SK-N-SH (cell line): ENCODE data around the gene CCT4. TPM values are rescaled to one million over a fixed set of nuclear protein-coding genes. Genes with fewer than 3 reads are reported as not detected.
"Not testable (repeated sequence)": the region's sequence is repeated elsewhere in the genome, so short reads cannot be mapped to it uniquely, and the experiment has no call there.

Experiments
- CTCF ChIA-PET: fragments of 300-600, 350-600 bp; formaldehyde crosslinking; extraction: SDS; loops from one replicate; lab custom pipeline; 2021; lab: Yijun Ruan, JAX
- POLR2A ChIA-PET: fragments of 350-600 bp; sonication (Branson Sonifier 250); formaldehyde crosslinking; extraction: SDS; loops from one replicate; lab custom pipeline; 2020; ENCODE audit warnings: antibody characterized with exemption, inconsistent platforms; lab: Yijun Ruan, JAX
- DNase-seq: peaks from one replicate; pipeline ENCODE4 v3.0.0; 2012
- H2AFZ ChIP-seq: fragments of 200-600 bp; sonication (generic); 2 replicates; pipeline ENCODE4 v1.8.1; 2016; ENCODE audit warnings: antibody characterized with exemption, mild to moderate bottlenecking, low read depth
- H3F3A ChIP-seq: fragments of 200-600 bp; sonication (generic); replicated peaks from 2 replicates; pipeline ENCODE3; 2016; ENCODE audit warnings: antibody characterized with exemption, mild to moderate bottlenecking; ENCODE audit not compliant: insufficient read depth
- H3K27ac ChIP-seq, 2 experiments: fragments of 200-500 bp in 1 of 2; fragments of 200-600 bp in 1 of 2; sonication (Bioruptor generic) in 1 of 2; sonication (generic), shearing (Covaris generic) in 1 of 2; 2 replicates each; pipeline versions ENCODE4 v1.5.1 to v1.6.1; 2014 to 2016; ENCODE audit warnings: low read depth in 2 of 2, inconsistent platforms in 1 of 2, low read length in 1 of 2, mild to moderate bottlenecking in 1 of 2, mixed read lengths in 1 of 2
- H3K27me3 ChIP-seq: fragments of 200-600 bp; sonication (generic), shearing (Covaris generic); 2 replicates; pipeline ENCODE4 v1.6.1; 2016; ENCODE audit warnings: mixed run types; ENCODE audit not compliant: insufficient read depth
- H3K36me3 ChIP-seq, 2 experiments: fragments of 200-500 bp in 1 of 2; fragments of 200-600 bp in 1 of 2; sonication (Bioruptor generic) in 1 of 2; sonication (generic) in 1 of 2; replicated peaks in 1 of 2; 2 replicates each; pipeline versions ENCODE3 to v1.5.1; 2014 to 2016; ENCODE audit warnings: low read length in 1 of 2, mild to moderate bottlenecking in 1 of 2; ENCODE audit not compliant: insufficient read depth in 2 of 2, control insufficient read depth in 1 of 2
- H3K4me1 ChIP-seq, 2 experiments: fragments of 200-500 bp in 1 of 2; fragments of 200-600 bp in 1 of 2; sonication (Bioruptor generic) in 1 of 2; sonication (generic), shearing (Covaris generic) in 1 of 2; 2 replicates each; pipeline versions ENCODE4 v1.5.1 to v1.6.1; 2014 to 2016; ENCODE audit warnings: low read depth in 1 of 2, low read length in 1 of 2, mixed run types in 1 of 2; ENCODE audit not compliant: insufficient read depth in 2 of 2, control insufficient read depth in 1 of 2
- H3K4me2 ChIP-seq: fragments of 200-600 bp; sonication (generic), shearing (Covaris generic); 2 replicates; pipeline ENCODE4 v1.6.1; 2017; ENCODE audit warnings: mixed run types
- H3K4me3 ChIP-seq, 2 experiments: fragments of 200-500 bp in 1 of 2; fragments of 200-600 bp in 1 of 2; sonication (Bioruptor generic) in 1 of 2; sonication (generic), shearing (Covaris generic) in 1 of 2; 2 replicates each; pipeline versions ENCODE4 v1.5.1 to v1.8.1; 2014 to 2016; ENCODE audit warnings: low read depth in 2 of 2, inconsistent platforms in 1 of 2, low read length in 1 of 2, mild to moderate bottlenecking in 1 of 2, mixed read lengths in 1 of 2, moderate library complexity in 1 of 2
- H3K79me2 ChIP-seq: fragments of 200-600 bp; sonication (generic); 2 replicates; pipeline ENCODE4 v1.8.1; 2017; ENCODE audit warnings: mild to moderate bottlenecking; ENCODE audit not compliant: insufficient read depth
- H3K9ac ChIP-seq: fragments of 200-600 bp; sonication (generic); 2 replicates; pipeline ENCODE4 v1.6.1; 2017; ENCODE audit warnings: mixed run types
- H3K9me2 ChIP-seq: fragments of 200-600 bp; sonication (generic); 2 replicates; pipeline ENCODE4 v1.6.1; 2017; ENCODE audit warnings: mixed run types
- H3K9me3 ChIP-seq: fragments of 200-600 bp; sonication (generic); 2 replicates; pipeline ENCODE4 v1.6.1; 2017; ENCODE audit warnings: mixed run types, mild to moderate bottlenecking, moderate library complexity
- H4K20me1 ChIP-seq: fragments of 200-600 bp; sonication (generic); 2 replicates; pipeline ENCODE4 v1.6.1; 2017; ENCODE audit warnings: mild to moderate bottlenecking, mixed run types; ENCODE audit not compliant: insufficient read depth
- CHD2 ChIP-seq: fragments of 150-350 bp; IDR thresholded peaks from 2 replicates; pipeline ENCODE4 v1.6.1; 2018; ENCODE audit warnings: low read length; ENCODE audit not compliant: partially characterized antibody
- ELF1 ChIP-seq: IDR thresholded peaks from 2 replicates; pipeline ENCODE4 v1.4.0; 2012
- EP300 ChIP-seq, 2 experiments: IDR thresholded peaks; 2 replicates each; pipeline versions ENCODE4 v1.4.0 to v1.6.1; 2012; ENCODE audit warnings: borderline replicate concordance in 1 of 2, low read depth in 1 of 2, low read length in 1 of 2
- FOXM1 ChIP-seq: IDR thresholded peaks from 2 replicates; pipeline ENCODE4 v1.4.0; 2012; ENCODE audit warnings: low read depth, mild to moderate bottlenecking
- GABPA ChIP-seq: IDR thresholded peaks from 2 replicates; pipeline ENCODE4 v1.4.0; 2012; ENCODE audit warnings: low read depth, mild to moderate bottlenecking
- GATA2 ChIP-seq: sonication (generic); formaldehyde crosslinking; IDR thresholded peaks from 2 replicates; pipeline ENCODE4 v1.5.0; 2020; ENCODE audit warnings: mild to moderate bottlenecking, missing genetic modification reagents
- IRF3 ChIP-seq: fragments of 150-350 bp; IDR thresholded peaks from 2 replicates; pipeline ENCODE4 v1.6.1; 2016; ENCODE audit warnings: mild to moderate bottlenecking, low read depth, low read length
- MXI1 ChIP-seq: IDR thresholded peaks from 2 replicates; pipeline ENCODE4 v1.6.1; 2012; ENCODE audit warnings: mild to moderate bottlenecking, low read depth, low read length, improper control_type of control experiment
- NRF1 ChIP-seq: IDR thresholded peaks from 2 replicates; pipeline ENCODE4 v1.6.1; 2012; ENCODE audit warnings: low read depth, mild to moderate bottlenecking, low read length
- RAD21 ChIP-seq: IDR thresholded peaks from 2 replicates; pipeline ENCODE4 v1.6.1; 2012; ENCODE audit warnings: mild to moderate bottlenecking, low read length
- RFX5 ChIP-seq: IDR thresholded peaks from 2 replicates; pipeline ENCODE4 v1.6.1; 2012; ENCODE audit warnings: mild to moderate bottlenecking, improper control_type of control experiment, low read length
- RXRA ChIP-seq: IDR thresholded peaks from 2 replicates; pipeline ENCODE4 v1.4.0; 2012; ENCODE audit warnings: low read depth, mild to moderate bottlenecking, borderline replicate concordance
- SMC3 ChIP-seq: IDR thresholded peaks from 2 replicates; pipeline ENCODE4 v1.6.1; 2012; ENCODE audit warnings: low read depth, low read length, improper control_type of control experiment
- TAF1 ChIP-seq: IDR thresholded peaks from 2 replicates; pipeline ENCODE4 v1.6.1; 2012; ENCODE audit warnings: low read depth, mild to moderate bottlenecking, low read length, moderate library complexity, borderline replicate concordance
- TCF12 ChIP-seq: IDR thresholded peaks from 2 replicates; pipeline ENCODE4 v1.4.0; 2012
- TEAD4 ChIP-seq: IDR thresholded peaks from 2 replicates; pipeline ENCODE4 v1.4.0; 2012; ENCODE audit warnings: mild to moderate bottlenecking, borderline replicate concordance; ENCODE audit not compliant: insufficient read depth
- USF1 ChIP-seq: IDR thresholded peaks from 2 replicates; pipeline ENCODE4 v1.4.0; 2012; ENCODE audit warnings: low read depth, borderline replicate concordance
- ZBTB33 ChIP-seq: IDR thresholded peaks from 2 replicates; pipeline ENCODE4 v1.4.0; 2012; ENCODE audit warnings: low read depth, borderline replicate concordance
- WGBS: methylation state at CpG from one replicate; pipeline ENCODE4 v1.1.6; 2017; ENCODE audit warnings: low lambda C conversion rate; 5-methylcytosine and 5-hydroxymethylcytosine counted together
- polyA plus RNA-seq, 3 experiments: library from polyadenylated mRNA; depleted of rRNA; stranded (reverse); fragments of >200 nt; gene quantifications; 2 replicates each; pipeline ENCODE4 v1.2.3, GENCODE V29; 2012
- TF ChIP-seq, protein P1 (sequence below): IDR thresholded peaks from 2 replicates; pipeline ENCODE4; 2012

Gene CCT4
- polyA plus RNA-seq, 1 of the 3 experiments (the other 2 are of a cell fraction), result 75.0 TPM

DNA sequence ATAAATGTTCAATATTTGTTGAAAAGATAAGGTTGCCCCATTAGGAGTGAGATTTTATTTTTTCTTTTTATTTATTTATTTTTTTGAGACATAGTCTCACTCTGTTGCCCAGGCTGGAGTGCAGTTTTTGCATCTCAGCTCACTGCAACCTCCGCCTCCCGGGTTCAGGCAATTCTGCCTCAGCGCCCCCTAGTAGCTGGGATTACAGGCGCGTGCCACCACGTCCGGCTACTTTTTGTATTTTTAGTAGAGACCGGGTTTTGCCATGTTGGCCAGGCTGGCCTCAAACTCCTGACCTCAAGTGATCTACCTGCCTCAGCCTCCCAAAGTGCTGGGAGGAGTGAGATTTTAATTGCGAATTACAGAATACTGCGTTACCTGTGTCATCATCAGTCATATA lies 37.2 kb downstream of the CCT4 start:
- DNase-seq, H3K9me3 ChIP-seq, POLR2A ChIA-PET, H3K27ac ChIP-seq, H4K20me1 ChIP-seq, H3K4me2 ChIP-seq, H3K9ac ChIP-seq, H3K27me3 ChIP-seq, H3K79me2 ChIP-seq, H3K36me3 ChIP-seq, H2AFZ ChIP-seq, H3F3A ChIP-seq, H3K4me1 ChIP-seq, H3K4me3 ChIP-seq, H3K9me2 ChIP-seq: not testable (repeated sequence)
- WGBS, result 96% methylated on average over 10 of the region's 10 CpGs
- CTCF ChIA-PET, result interaction anchor here (0.7 to 1.1 kb wide), 2 partner anchors 40 to 101 kb away, joined by 4 read pairs; no protein-coding TSS in a partner anchor

GRCh38 chr2:61845320-61845719 lies 43.1 kb downstream of the CCT4 start:
- POLR2A ChIA-PET, result interaction anchor here (1.2 kb wide), 1 partner anchor 9 kb away, joined by 3 read pairs; the partner anchor contains the start of gene FAM161A
- CTCF ChIA-PET, result interaction anchor here (1.7 kb wide), 1 partner anchor 9 kb away, joined by 3 read pairs; no protein-coding TSS in a partner anchor
- H2AFZ ChIP-seq, result no peak overlapping the region
- H3K27ac ChIP-seq, result no peak overlapping the region
- no peaks in the 10 kb centered on the region for H4K20me1 ChIP-seq
- H3K36me3 ChIP-seq, result peaks cover 3 to 9% of the 10 kb centered on the region in 2 experiments
- H3K9ac ChIP-seq, result no peak overlapping the region
- no peak overlapping the region for H3K4me3 ChIP-seq
- H3K4me1 ChIP-seq, result no peaks in the 10 kb centered on the region
- 84% methylated on average over 3 of the region's 3 CpGs for WGBS
- no peaks in the 10 kb centered on the region for H3K27me3 ChIP-seq
- H3K79me2 ChIP-seq, result no peaks in the 10 kb centered on the region
- H3K9me2 ChIP-seq, result no peaks in the 10 kb centered on the region
- no peak for DNase-seq
- no peak overlapping the region for H3K4me2 ChIP-seq
- no peaks in the 10 kb centered on the region for H3F3A ChIP-seq
- TF ChIP-seq RFX5 (no peak), ZBTB33 (no peak), CHD2 (no peak), USF1 (no peak), IRF3 (no peak), RXRA (no peak), FOXM1 (no peak), TAF1 (no peak), MXI1 (no peak), GATA2 (CRISPR knock-in tag) (no peak), RAD21 (no peak), TEAD4 (no peak), EP300 (IDR thresholded peaks at IDR 0.05; ENCODE audit: borderline replicate concordance in 1 of 2, low read depth in 1 of 2, low read length in 1 of 2) (no peak), TCF12 (no peak), NRF1 (no peak), ELF1 (no peak), SMC3 (no peak), GABPA (no peak)
- TF ChIP-seq, protein P1, sequence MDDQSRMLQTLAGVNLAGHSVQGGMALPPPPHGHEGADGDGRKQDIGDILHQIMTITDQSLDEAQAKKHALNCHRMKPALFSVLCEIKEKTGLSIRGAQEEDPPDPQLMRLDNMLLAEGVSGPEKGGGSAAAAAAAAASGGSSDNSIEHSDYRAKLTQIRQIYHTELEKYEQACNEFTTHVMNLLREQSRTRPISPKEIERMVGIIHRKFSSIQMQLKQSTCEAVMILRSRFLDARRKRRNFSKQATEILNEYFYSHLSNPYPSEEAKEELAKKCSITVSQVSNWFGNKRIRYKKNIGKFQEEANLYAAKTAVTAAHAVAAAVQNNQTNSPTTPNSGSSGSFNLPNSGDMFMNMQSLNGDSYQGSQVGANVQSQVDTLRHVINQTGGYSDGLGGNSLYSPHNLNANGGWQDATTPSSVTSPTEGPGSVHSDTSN, result no peak
- no peaks in the 10 kb centered on the region for H3K9me3 ChIP-seq
